ENCODE measurements around the gene RGS12.

The RGS12 gene

GRCh38 chr4:3331511-3332394 lies 38.9 kb downstream of the RGS12 start:
- no peak for DNase-seq (ENCODE audit: low read depth in 2 of 2)

GRCh38 chr4:3332498-3332897 lies 39.7 kb downstream of the RGS12 start:
- DNase-seq (ENCODE audit: low read depth in 2 of 2) = no peak

GRCh38 chr4:3334316-3334715 lies 41.5 kb downstream of the RGS12 start:
- no peak for DNase-seq (ENCODE audit: low read depth in 2 of 2)

GRCh38 chr4:3335385-3335784 lies 42.6 kb downstream of the RGS12 start:
- DNase-seq (ENCODE audit: low read depth in 2 of 2) = no peak

GRCh38 chr4:3335982-3336381 lies 43.2 kb downstream of the RGS12 start:
- no peak for DNase-seq (ENCODE audit: low read depth in 2 of 2)

- DNase-seq (ENCODE audit: low read depth in 2 of 2) = no peak
Observed at GRCh38 chr4:3336382-3337356, 43.8 kb downstream of the RGS12 start.

- DNase-seq (ENCODE audit: low read depth in 2 of 2) = no peak
Observed at GRCh38 chr4:3337357-3337732, 44.5 kb downstream of the RGS12 start.

GRCh38 chr4:3337811-3338210 lies 45.0 kb downstream of the RGS12 start:
- DNase-seq (ENCODE audit: low read depth in 2 of 2) = no peak

GRCh38 chr4:3338321-3338838 lies 45.6 kb downstream of the RGS12 start:
- no peak for DNase-seq (ENCODE audit: low read depth in 2 of 2)

GRCh38 chr4:3338976-3339531 lies 46.2 kb downstream of the RGS12 start:
- no peak for DNase-seq (ENCODE audit: low read depth in 2 of 2)

GRCh38 chr4:3339577-3339976 lies 46.8 kb downstream of the RGS12 start:
- no peak for DNase-seq (ENCODE audit: low read depth in 2 of 2)

- no peak for DNase-seq (ENCODE audit: low read depth in 2 of 2)
Observed at GRCh38 chr4:3340038-3340699, 47.3 kb downstream of the RGS12 start.

- DNase-seq (ENCODE audit: low read depth in 2 of 2) = no peak
Observed at GRCh38 chr4:3340700-3341083, 47.9 kb downstream of the RGS12 start.

- no peak for DNase-seq (ENCODE audit: low read depth in 2 of 2)
Observed at GRCh38 chr4:3341760-3342159, 48.9 kb downstream of the RGS12 start.

GRCh38 chr4:3342182-3342854 lies 49.5 kb downstream of the RGS12 start:
- no peak for DNase-seq (ENCODE audit: low read depth in 2 of 2)
